Keratinocyte (primary cell): ENCODE data around the gene PTPRD. TPM values are rescaled to one million over a fixed set of nuclear protein-coding genes. Genes with fewer than 3 reads are reported as not detected.

Experiments
- DNase-seq: peaks from one replicate; pipeline ENCODE4 v3.0.0-alpha.2; 2011; ENCODE audit warnings: low read depth, missing footprints, low spot score
- FAIRE-seq: peaks from 2 replicates; lab custom pipeline; 2011; peaks lifted over from hg19 to GRCh38; lab: Jason Lieb, UNC
- H2AFZ ChIP-seq: 2 replicates; pipeline ENCODE4 v1.6.0; 2012; ENCODE audit warnings: low read length, control low read depth, inconsistent platforms; ENCODE audit not compliant: control insufficient read depth
- H3K27ac ChIP-seq: 2 replicates; pipeline ENCODE4 v1.5.1; 2011; ENCODE audit warnings: low read length; ENCODE audit not compliant: control insufficient read depth, insufficient read depth
- H3K27me3 ChIP-seq: 3 replicates; pipeline ENCODE4 v1.6.0; 2011; ENCODE audit warnings: low read length; ENCODE audit not compliant: control insufficient read depth, insufficient read depth; ENCODE audit errors: extremely low read depth
- H3K36me3 ChIP-seq, 2 experiments: 2 replicates in 1 of 2; 3 replicates in 1 of 2; pipeline ENCODE4 v1.5.1; 2011; ENCODE audit warnings: low read length in 2 of 2, mild to moderate bottlenecking in 1 of 2; ENCODE audit not compliant: control insufficient read depth in 2 of 2, insufficient read depth in 2 of 2; ENCODE audit errors: extremely low read depth in 1 of 2
- H3K4me1 ChIP-seq: 3 replicates; pipeline ENCODE4 v1.5.1; 2011; ENCODE audit warnings: low read length; ENCODE audit not compliant: control insufficient read depth, insufficient read depth; ENCODE audit errors: extremely low read depth
- H3K4me2 ChIP-seq: 3 replicates; pipeline ENCODE4 v1.6.0; 2011; ENCODE audit warnings: low read depth, low read length; ENCODE audit not compliant: control insufficient read depth, insufficient read depth; ENCODE audit errors: extremely low read depth
- H3K4me3 ChIP-seq, 3 experiments: fragments of 200-600 bp in 1 of 3; sonication (generic) in 1 of 3; 2 replicates in 2 of 3; 3 replicates in 1 of 3; pipeline ENCODE4 v1.5.1; 2011 to 2016; ENCODE audit warnings: low read length in 3 of 3, mild to moderate bottlenecking in 3 of 3, control low read depth in 2 of 3, inconsistent platforms in 1 of 3, low read depth in 1 of 3, mixed read lengths in 1 of 3, mixed run types in 1 of 3, moderate library complexity in 1 of 3; ENCODE audit not compliant: control insufficient read depth in 2 of 3, insufficient read depth in 2 of 3; ENCODE audit errors: extremely low read depth in 1 of 3
- H3K79me2 ChIP-seq: 2 replicates; pipeline ENCODE4 v1.6.0; 2012; ENCODE audit warnings: low read length; ENCODE audit not compliant: control insufficient read depth, insufficient read depth
- H3K9ac ChIP-seq: 3 replicates; pipeline ENCODE4 v1.6.0; 2011; ENCODE audit warnings: low read length; ENCODE audit not compliant: control insufficient read depth, insufficient read depth; ENCODE audit errors: extremely low read depth
- H3K9me1 ChIP-seq: 3 replicates; pipeline ENCODE4 v1.6.0; 2011; ENCODE audit warnings: low read length; ENCODE audit not compliant: control insufficient read depth, insufficient read depth; ENCODE audit errors: extremely low read depth
- H3K9me3 ChIP-seq: 2 replicates; pipeline ENCODE4 v1.5.1; 2012; ENCODE audit warnings: low read depth, low read length; ENCODE audit not compliant: control insufficient read depth
- H4K20me1 ChIP-seq: 3 replicates; pipeline ENCODE4 v1.6.0; 2011; ENCODE audit warnings: low read length; ENCODE audit not compliant: control insufficient read depth, insufficient read depth; ENCODE audit errors: extremely low read depth
- EZH2 ChIP-seq: IDR thresholded peaks from one replicate; pipeline ENCODE4 v1.6.1; 2012; ENCODE audit warnings: inconsistent platforms, mild to moderate bottlenecking, low read length, moderate library complexity
- dilution Hi-C: fragments of 300-500 bp; cut with MboI; formaldehyde crosslinking; loops from one replicate; pipeline ENCODE4 v1.7.0; 2020; ENCODE audit warnings: low sequenced_read_pairs; ENCODE audit not compliant: extremely low pct_ligation_motif_present
- polyA plus RNA-seq, 5 experiments: library from polyadenylated mRNA; depleted of rRNA in 3 of 5; stranded (reverse) in 3 of 5; stranded (forward) in 1 of 5; unstranded in 1 of 5; fragments of >200 nt; gene quantifications; 1 replicate in 1 of 5; 2 replicates in 3 of 5; 3 replicates in 1 of 5; pipeline versions ENCODE4 v1.2.1 to v1.2.3, GENCODE V29; 2011 to 2012; ENCODE audit warnings: missing spikeins in 2 of 5, low read depth in 1 of 5, low replicate concordance in 1 of 5
- TF ChIP-seq, protein P1 (sequence below), 3 experiments: IDR thresholded peaks in 1 of 3; conservative IDR thresholded peaks in 1 of 3; optimal IDR thresholded peaks in 1 of 3; 2 replicates in 2 of 3; 3 replicates in 1 of 3; pipeline versions ENCODE3 to v1.5.1; 2011; ENCODE audit warnings: low read length in 3 of 3, mild to moderate bottlenecking in 3 of 3, moderate library complexity in 2 of 3, control low read depth in 1 of 3, inconsistent platforms in 1 of 3; ENCODE audit not compliant: insufficient read depth in 2 of 3; ENCODE audit errors: extremely low read depth in 1 of 3

PTPRD gene
- polyA plus RNA-seq, 1 donor (not counting 4 experiments of a cell fraction or from before 2014, with no cell fraction given), result 0.10 TPM

DNA sequence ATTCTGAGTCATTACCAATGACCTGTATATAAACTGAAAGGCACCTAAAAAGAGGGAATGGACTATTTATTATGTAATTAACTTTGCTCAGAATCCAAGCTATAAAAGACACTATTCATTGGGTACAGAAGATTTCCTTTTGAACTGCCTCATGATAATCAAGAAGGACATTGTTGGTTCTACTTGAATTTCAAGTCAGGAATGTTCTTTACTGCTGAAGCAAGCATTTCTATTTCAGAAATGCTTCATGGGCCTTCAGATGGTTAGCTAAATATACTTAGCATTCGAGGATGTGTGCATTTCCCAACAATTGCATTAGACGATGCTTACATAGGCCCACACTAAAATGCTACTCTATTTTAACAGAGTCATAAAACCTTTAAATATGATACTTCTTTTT lies 2155.0 kb downstream of the PTPRD start:
- Histone ChIP-seq H3K9ac (no peak overlapping the region), H3K9me1 (no peaks in the 10 kb centered on the region), H3K27me3 (no peaks in the 10 kb centered on the region), H3K36me3 (no peaks in the 10 kb centered on the region), H4K20me1 (no peaks in the 10 kb centered on the region), H3K4me2 (no peak overlapping the region), H3K4me3 (no peak overlapping the region), H3K79me2 (no peaks in the 10 kb centered on the region), H3K4me1 (no peaks in the 10 kb centered on the region), H3K9me3 (no peaks in the 10 kb centered on the region), H2AFZ (no peak overlapping the region), H3K27ac (no peak overlapping the region)
- dilution Hi-C loops, result no loop called here
- TF ChIP-seq, protein P1, sequence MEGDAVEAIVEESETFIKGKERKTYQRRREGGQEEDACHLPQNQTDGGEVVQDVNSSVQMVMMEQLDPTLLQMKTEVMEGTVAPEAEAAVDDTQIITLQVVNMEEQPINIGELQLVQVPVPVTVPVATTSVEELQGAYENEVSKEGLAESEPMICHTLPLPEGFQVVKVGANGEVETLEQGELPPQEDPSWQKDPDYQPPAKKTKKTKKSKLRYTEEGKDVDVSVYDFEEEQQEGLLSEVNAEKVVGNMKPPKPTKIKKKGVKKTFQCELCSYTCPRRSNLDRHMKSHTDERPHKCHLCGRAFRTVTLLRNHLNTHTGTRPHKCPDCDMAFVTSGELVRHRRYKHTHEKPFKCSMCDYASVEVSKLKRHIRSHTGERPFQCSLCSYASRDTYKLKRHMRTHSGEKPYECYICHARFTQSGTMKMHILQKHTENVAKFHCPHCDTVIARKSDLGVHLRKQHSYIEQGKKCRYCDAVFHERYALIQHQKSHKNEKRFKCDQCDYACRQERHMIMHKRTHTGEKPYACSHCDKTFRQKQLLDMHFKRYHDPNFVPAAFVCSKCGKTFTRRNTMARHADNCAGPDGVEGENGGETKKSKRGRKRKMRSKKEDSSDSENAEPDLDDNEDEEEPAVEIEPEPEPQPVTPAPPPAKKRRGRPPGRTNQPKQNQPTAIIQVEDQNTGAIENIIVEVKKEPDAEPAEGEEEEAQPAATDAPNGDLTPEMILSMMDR (optimal IDR thresholded peaks at IDR 0.05 in 1 of 3, IDR thresholded peaks at IDR 0.05 in 1 of 3, conservative IDR thresholded peaks at IDR 0.05 in 1 of 3; ENCODE audit: extremely low read depth in 1 of 3, insufficient read depth in 2 of 3, low read length in 3 of 3), result no peak
- TF ChIP-seq EZH2, result no peak
- no peak for FAIRE-seq
- DNase-seq, result no peak

DNA sequence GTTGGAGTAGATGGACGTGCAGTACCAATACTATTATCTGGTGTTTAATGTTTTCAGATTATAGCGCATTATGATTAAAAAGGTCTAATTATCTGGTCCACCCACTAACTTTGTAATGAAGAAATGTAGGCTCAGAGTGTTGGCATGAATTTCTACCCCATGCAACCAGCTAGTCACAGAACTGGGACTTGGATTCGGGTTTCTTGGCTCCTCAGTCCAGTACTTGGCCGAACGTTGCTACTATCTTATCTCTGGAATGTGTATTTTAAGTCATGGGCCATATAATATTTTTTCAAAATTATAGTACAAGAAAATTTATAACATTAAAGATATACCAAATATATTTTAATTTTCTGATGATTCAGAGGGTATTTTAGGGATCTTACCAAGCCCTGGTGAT lies 2155.7 kb downstream of the PTPRD start:
- FAIRE-seq (no peak), DNase-seq (no peak)
- TF ChIP-seq, protein P1 (optimal IDR thresholded peaks at IDR 0.05 in 1 of 3, IDR thresholded peaks at IDR 0.05 in 1 of 3, conservative IDR thresholded peaks at IDR 0.05 in 1 of 3; ENCODE audit: extremely low read depth in 1 of 3, insufficient read depth in 2 of 3, low read length in 3 of 3), result no peak
- TF ChIP-seq EZH2, result no peak
- H3K4me1 ChIP-seq, result no peaks in the 10 kb centered on the region
- no peaks in the 10 kb centered on the region for H4K20me1 ChIP-seq
- no peak overlapping the region for H3K4me2 ChIP-seq
- no peaks in the 10 kb centered on the region for H3K9me1 ChIP-seq
- H3K27ac ChIP-seq, result no peak overlapping the region
- H3K79me2 ChIP-seq, result no peaks in the 10 kb centered on the region
- no peak overlapping the region for H3K9ac ChIP-seq
- H3K27me3 ChIP-seq, result no peaks in the 10 kb centered on the region
- no peaks in the 10 kb centered on the region for H3K9me3 ChIP-seq
- dilution Hi-C loops, result no loop called here
- no peaks in the 10 kb centered on the region for H3K36me3 ChIP-seq
- no peak overlapping the region for H3K4me3 ChIP-seq
- H2AFZ ChIP-seq, result no peak overlapping the region
